OCI-LY3 (cell line): ENCODE data around the gene PMEL.

ENCODE experiments used
- H2AFZ ChIP-seq: fragments of 200-600, 300-600 bp; shearing (Covaris generic); 2 replicates; pipeline ENCODE4 v1.6.0; 2014; ENCODE audit warnings: antibody characterized with exemption, low read depth, low read length
- H3K27ac ChIP-seq: fragments of 200-600, 300-600 bp; sonication (generic); 2 replicates; pipeline ENCODE4 v1.5.1; 2014; ENCODE audit warnings: mild to moderate bottlenecking, low read length, moderate library complexity, mixed read lengths
- H3K27me3 ChIP-seq: fragments of 200-600, 300-600 bp; sonication (generic); 2 replicates; pipeline ENCODE4 v1.6.1; 2014; ENCODE audit warnings: low read depth, low read length, mixed read lengths
- H3K36me3 ChIP-seq: fragments of 200-600, 300-600 bp; sonication (generic); replicated peaks from 2 replicates; pipeline ENCODE3; 2014; ENCODE audit warnings: low read depth, low read length, mixed read lengths
- H3K4me1 ChIP-seq: fragments of 300-600, 200-600 bp; sonication (generic); 2 replicates; pipeline ENCODE4 v1.6.1; 2014; ENCODE audit warnings: low read length, mixed read lengths
- H3K4me2 ChIP-seq: fragments of 200-600, 300-600 bp; sonication (generic); 2 replicates; pipeline ENCODE4 v1.6.1; 2014; ENCODE audit warnings: low read length, mixed read lengths
- H3K4me3 ChIP-seq: fragments of 300-600, 200-600 bp; sonication (generic); 2 replicates; pipeline ENCODE4 v1.5.1; 2014; ENCODE audit warnings: antibody characterized with exemption, mild to moderate bottlenecking, low read length, moderate library complexity
- H3K79me2 ChIP-seq: fragments of 300-600, 200-600 bp; shearing (Covaris generic); 2 replicates; pipeline ENCODE4 v1.6.1; 2014; ENCODE audit warnings: mild to moderate bottlenecking, low read length, mixed read lengths
- H3K9ac ChIP-seq: fragments of 300-600, 200-600 bp; shearing (Covaris generic); 2 replicates; pipeline ENCODE4 v1.6.0; 2014; ENCODE audit warnings: mild to moderate bottlenecking, low read length, moderate library complexity
- H3K9me3 ChIP-seq: fragments of 200-600, 300-600 bp; shearing (Covaris generic); 2 replicates; pipeline ENCODE4 v1.6.1; 2014; ENCODE audit warnings: low read length, mixed read lengths; ENCODE audit not compliant: insufficient read depth
- H4K20me1 ChIP-seq: fragments of 200-600, 300-600 bp; sonication (generic); 2 replicates; pipeline ENCODE4 v1.6.1; 2016; ENCODE audit warnings: low read length, mixed read lengths; ENCODE audit not compliant: insufficient read depth
- CTCF ChIP-seq: fragments of 200-600, 300-600 bp; sonication (generic); IDR thresholded peaks from 2 replicates; pipeline ENCODE4 v1.5.1; 2014; ENCODE audit warnings: antibody characterized with exemption, low read length, low read depth
- EZH2phosphoT487 ChIP-seq: fragments of 200-600 bp; shearing (Covaris generic); IDR thresholded peaks from 2 replicates; pipeline ENCODE4 v1.6.1; 2018; ENCODE audit warnings: antibody characterized with exemption, mixed run types, low read depth

The PMEL gene

GRCh38 chr12:55937981-55938380 is 27.9 kb downstream of the PMEL start:
- Histone ChIP-seq H3K9me3 (no peaks in the 10 kb centered on the region), H3K36me3 (no peaks in the 10 kb centered on the region), H3K9ac (no peak overlapping the region), H4K20me1 (no peaks in the 10 kb centered on the region), H2AFZ (no peak overlapping the region), H3K79me2 (no peaks in the 10 kb centered on the region), H3K27ac (no peak overlapping the region), H3K4me3 (no peak overlapping the region), H3K27me3 (0 out of 2 replicates have a peak, but pooled peaks cover under 1% of the 10 kb centered on the region), H3K4me2 (no peak overlapping the region), H3K4me1 (peaks cover 5% of the 10 kb centered on the region; the same call in 1 of the 2 replicates)
- TF ChIP-seq CTCF: no peak
- no peak for TF ChIP-seq EZH2phosphoT487

DNA sequence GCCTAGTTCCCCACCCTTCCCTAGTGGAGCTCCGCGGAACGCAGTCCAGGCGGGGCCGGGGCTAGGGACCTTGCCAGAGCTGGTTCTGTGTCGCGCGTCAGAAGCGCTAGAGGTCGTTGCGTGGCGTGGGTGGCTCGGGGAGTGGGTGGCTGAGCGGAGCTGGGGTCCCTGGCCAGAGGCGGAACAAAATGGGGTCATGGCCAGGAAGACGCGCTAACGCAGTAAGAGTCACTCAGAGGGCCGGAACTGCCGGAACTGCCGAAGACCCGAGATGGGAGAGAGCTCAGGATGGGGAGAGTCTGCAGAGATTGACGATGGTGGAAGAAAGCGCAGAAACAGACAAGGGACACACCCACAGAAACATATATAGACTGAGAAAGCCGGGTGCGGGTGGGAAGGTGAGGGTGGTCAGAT is 30.1 kb downstream of the PMEL start:
- no peak overlapping the region for H3K4me3 ChIP-seq
- H3K9me3 ChIP-seq: no peaks in the 10 kb centered on the region
- no peak overlapping the region for H3K27ac ChIP-seq
- no peak overlapping the region for H2AFZ ChIP-seq
- H3K27me3 ChIP-seq: peaks cover 3% of the 10 kb centered on the region; the same call in 1 of the 2 replicates
- H3K36me3 ChIP-seq: no peaks in the 10 kb centered on the region
- no peak for TF ChIP-seq CTCF
- no peak for TF ChIP-seq EZH2phosphoT487
- no peaks in the 10 kb centered on the region for H4K20me1 ChIP-seq
- H3K4me1 ChIP-seq: peaks cover 19% of the 10 kb centered on the region
- no peak overlapping the region for H3K9ac ChIP-seq
- H3K4me2 ChIP-seq: no peak overlapping the region
- H3K79me2 ChIP-seq: no peaks in the 10 kb centered on the region

DNA sequence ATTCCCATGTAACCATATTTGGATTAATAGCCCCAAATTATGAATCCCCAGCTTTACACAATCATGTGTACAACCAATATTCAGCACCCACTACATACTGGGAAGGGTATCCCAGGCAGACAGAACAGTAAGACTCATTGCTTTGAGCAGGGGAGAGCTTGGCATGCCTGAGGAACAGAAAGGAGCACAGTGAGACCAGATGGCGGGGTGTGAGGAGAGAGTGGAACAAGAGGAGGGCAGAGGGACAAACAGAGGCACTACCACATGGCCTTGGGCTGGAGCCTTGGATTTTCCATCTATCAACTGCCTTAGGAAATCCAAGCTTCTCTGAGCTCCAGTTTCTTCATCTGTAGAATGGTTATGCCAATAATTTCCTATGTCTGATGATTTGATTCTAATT is 31.1 kb downstream of the PMEL start:
- no peaks in the 10 kb centered on the region for H3K79me2 ChIP-seq
- H3K27ac ChIP-seq: no peak overlapping the region
- H3K9me3 ChIP-seq: peaks cover 3% of the 10 kb centered on the region; the same call in 1 of the 2 replicates
- H2AFZ ChIP-seq: no peak overlapping the region
- TF ChIP-seq CTCF (no peak), EZH2phosphoT487 (no peak)
- peaks cover 3% of the 10 kb centered on the region; the same call in 1 of the 2 replicates for H3K27me3 ChIP-seq
- no peak overlapping the region for H3K4me2 ChIP-seq
- H3K36me3 ChIP-seq: no peaks in the 10 kb centered on the region
- no peaks in the 10 kb centered on the region for H4K20me1 ChIP-seq
- no peak overlapping the region for H3K9ac ChIP-seq
- peaks cover 23% of the 10 kb centered on the region for H3K4me1 ChIP-seq
- no peak overlapping the region for H3K4me3 ChIP-seq

GRCh38 chr12:55933799-55934742 is 31.8 kb downstream of the PMEL start:
- H3K9me3 ChIP-seq: peaks cover 4% of the 10 kb centered on the region; the same call in 1 of the 2 replicates
- H3K36me3 ChIP-seq: no peaks in the 10 kb centered on the region
- no peak overlapping the region for H3K4me2 ChIP-seq
- H3K27me3 ChIP-seq: peaks cover 3% of the 10 kb centered on the region; the same call in 1 of the 2 replicates
- no peak overlapping the region for H3K27ac ChIP-seq
- H3K4me3 ChIP-seq: no peak overlapping the region
- no peak overlapping the region for H3K9ac ChIP-seq
- TF ChIP-seq EZH2phosphoT487 (no peak), CTCF (no peak)
- peaks cover 28% of the 10 kb centered on the region for H3K4me1 ChIP-seq
- H3K79me2 ChIP-seq: peaks cover under 1% of the 10 kb centered on the region; the same call in 1 of the 2 replicates
- H2AFZ ChIP-seq: no peak overlapping the region
- H4K20me1 ChIP-seq: no peaks in the 10 kb centered on the region
